ENCODE results near the gene MALT1.
A peak's percentile ranks its signal among the peaks of the same experiment; 100 is the strongest.
"Not testable (repeated sequence)": the region's sequence is repeated elsewhere in the genome, so short reads cannot be mapped to it uniquely, and the experiment has no call there.

Gene MALT1

GRCh38 chr18:58726671-58727070, 55.4 kb downstream of the MALT1 start:
- DNase-seq, result no peak
- intact Hi-C loops (cut with DNase I), result no loop called here

DNA sequence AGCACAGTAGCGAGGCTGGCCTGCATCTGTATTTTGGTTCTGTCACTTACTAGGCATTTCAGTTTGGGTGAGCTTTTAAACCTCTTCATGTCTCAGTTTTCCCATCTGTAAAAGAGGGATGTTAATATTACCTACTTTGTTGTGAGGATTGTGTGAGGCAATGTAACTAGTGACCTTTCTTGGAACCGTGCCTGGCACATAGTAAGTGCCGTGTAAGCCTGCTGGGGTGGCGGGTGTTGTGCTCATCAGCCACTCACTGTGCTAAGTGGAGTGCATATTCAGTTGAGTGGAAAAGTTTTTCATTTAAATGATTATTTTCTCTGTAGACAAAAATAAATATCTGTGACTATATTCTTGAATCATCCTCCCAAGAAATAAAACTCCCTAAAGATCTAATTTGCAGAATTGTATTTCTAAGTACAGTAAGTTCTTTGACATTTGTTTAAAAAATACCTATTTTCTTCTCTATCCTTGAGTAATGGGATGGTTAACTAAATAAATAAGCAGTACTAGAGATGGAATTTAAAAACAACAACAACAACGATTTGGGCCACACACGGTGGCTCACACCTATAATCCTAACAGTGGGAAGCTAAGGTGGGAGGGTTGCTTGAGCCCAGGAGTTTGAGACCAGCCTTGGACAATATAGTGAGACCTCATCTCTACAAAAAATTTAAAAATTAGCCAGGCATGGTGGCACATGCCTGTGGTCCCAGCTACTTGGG, 56.7 kb downstream of the MALT1 start:
- DNase-seq, result no peak
- intact Hi-C loops (cut with DNase I), result no loop called here

DNA sequence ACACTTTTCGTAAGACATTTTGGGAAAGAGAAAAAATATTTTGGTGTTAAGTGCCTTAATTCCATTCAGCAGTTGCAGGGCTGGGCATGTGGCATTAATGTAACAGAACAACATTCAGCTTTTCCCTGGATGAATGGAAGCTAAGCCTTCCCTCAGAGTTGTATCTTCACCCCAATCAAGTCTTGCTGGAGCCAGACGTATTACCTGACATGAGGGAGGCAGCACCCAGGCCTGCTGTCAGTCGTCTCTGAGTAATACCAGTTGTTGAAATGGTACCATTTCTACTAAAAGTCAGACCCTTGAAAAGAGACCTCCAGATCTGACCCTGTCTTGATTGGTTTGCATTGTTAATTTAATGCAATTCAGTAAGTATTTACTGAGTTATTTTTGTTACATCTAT, 57.5 kb downstream of the MALT1 start:
- intact Hi-C loops (cut with DNase I), result no loop called here
- DNase-seq, result no peak

GRCh38 chr18:58730618-58731017, 59.4 kb downstream of the MALT1 start:
- intact Hi-C loops (cut with DNase I), result no loop called here
- no peak for DNase-seq

- DNase-seq, result no peak
- intact Hi-C loops (cut with DNase I), result no loop called here
Measured at GRCh38 chr18:58732471-58732870, 61.2 kb downstream of the MALT1 start.

DNA sequence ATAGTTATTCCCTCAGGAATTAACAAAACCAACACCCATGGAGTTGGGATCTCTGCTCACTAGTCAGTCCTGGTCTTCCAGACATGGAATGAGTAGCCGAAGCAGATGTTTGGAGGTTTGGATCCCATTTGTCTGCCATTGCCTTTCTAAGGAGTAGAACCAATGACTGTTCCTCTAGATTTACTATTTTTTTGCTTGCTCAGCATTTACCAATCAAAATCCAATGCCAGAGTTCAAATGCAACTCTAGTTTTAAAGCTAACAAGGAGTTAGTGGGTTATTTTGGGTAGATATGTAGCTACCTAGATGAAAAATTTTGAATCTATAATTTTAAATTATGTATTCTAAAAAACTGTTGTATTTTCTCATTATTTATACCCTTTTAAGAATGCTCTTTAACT, 62.6 kb downstream of the MALT1 start:
- DNase-seq, result no peak
- intact Hi-C loops (cut with DNase I), result no loop called here

GRCh38 chr18:58738322-58738721, 67.1 kb downstream of the MALT1 start:
- DNase-seq, result no peak
- intact Hi-C loops (cut with DNase I), result no loop called here

GRCh38 chr18:58745914-58746313, 74.6 kb downstream of the MALT1 start:
- DNase-seq, result no peak
- intact Hi-C loops (cut with DNase I), result no loop called here

DNA sequence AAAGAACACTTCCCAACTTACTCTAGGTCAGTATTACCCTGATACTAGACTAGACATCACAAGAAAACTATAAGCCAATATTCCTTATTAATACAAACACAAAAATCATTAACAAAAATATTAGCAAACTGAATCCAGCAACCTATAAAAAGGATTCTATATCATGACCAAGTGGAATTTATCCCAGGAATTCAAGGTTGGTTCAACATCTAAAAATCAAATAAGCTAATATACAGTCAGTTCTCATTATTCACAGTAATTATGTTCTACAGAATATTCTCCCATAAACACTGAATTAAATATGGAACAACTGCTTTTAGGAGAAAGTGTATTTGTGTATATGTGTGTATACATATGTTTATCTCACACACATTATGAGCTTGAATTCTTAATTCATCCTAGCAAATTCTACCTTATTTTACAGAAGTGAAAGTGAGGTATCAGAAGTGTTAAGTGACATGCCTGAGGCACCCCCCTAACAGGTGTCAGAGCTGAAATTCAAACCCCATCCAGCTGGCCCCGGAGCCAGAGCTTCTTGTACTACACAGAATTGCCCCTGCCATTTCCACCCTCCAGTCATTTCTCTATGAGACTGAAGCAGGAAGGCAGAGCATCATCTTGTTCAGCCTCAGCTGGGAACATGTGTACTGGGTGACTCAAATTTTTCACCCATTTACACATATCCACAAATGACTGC, 77.8 kb downstream of the MALT1 start:
- intact Hi-C loops (cut with DNase I), result no loop called here
- DNase-seq, result no peak

- no peak for DNase-seq
- intact Hi-C loops (cut with DNase I), result no loop called here
Measured at GRCh38 chr18:58753976-58754375, 82.7 kb downstream of the MALT1 start.

- intact Hi-C loops (cut with DNase I), result no loop called here
Measured at GRCh38 chr18:58754544-58755068, 83.3 kb downstream of the MALT1 start.

DNA sequence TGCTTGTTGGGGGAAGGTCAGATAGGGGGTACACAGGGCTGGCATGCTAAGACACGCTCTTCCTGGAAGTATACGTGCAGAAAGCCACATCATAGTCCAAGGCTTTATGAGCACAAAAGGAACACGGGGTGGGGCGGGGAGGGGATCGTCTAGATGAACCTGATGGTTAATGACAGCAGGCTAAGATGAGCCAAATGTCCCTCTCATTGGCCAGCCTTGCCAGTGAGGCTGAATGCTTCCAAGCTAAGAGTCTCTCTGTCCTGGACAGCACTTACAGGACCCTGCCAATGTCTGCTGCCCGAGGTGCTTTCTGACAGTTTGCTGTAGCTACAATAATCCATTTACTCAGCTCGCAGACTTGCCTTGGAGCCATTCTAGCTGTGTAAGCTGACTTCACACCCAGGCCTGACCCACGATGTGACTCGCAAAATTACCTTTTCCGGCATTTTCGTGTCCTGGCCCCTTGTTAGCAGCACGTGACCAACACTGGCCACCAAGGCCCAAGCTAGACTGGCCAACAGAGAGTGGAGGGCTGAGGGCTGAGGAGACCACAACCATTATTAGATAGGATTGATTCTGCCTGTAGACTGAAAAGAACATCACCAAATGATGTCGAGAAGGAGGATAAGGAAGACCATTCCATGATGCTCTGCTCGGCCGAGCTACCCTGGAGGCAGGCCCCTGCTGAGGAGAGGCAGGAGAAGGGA, 84.2 kb downstream of the MALT1 start:
- intact Hi-C loops (cut with DNase I), result no loop called here
- no peak for DNase-seq

More at GRCh38 chr18:58754544-58755068, 83.3 kb downstream of the MALT1 start:
- peak in 3 of 10 donors; percentile 18 to 83 (median 27) for DNase-seq

- DNase-seq, result peak in 1 of 10 donors; percentile 27
- intact Hi-C loops (cut with DNase I), result no loop called here
Measured at GRCh38 chr18:58756148-58756547, 84.9 kb downstream of the MALT1 start.

DNA sequence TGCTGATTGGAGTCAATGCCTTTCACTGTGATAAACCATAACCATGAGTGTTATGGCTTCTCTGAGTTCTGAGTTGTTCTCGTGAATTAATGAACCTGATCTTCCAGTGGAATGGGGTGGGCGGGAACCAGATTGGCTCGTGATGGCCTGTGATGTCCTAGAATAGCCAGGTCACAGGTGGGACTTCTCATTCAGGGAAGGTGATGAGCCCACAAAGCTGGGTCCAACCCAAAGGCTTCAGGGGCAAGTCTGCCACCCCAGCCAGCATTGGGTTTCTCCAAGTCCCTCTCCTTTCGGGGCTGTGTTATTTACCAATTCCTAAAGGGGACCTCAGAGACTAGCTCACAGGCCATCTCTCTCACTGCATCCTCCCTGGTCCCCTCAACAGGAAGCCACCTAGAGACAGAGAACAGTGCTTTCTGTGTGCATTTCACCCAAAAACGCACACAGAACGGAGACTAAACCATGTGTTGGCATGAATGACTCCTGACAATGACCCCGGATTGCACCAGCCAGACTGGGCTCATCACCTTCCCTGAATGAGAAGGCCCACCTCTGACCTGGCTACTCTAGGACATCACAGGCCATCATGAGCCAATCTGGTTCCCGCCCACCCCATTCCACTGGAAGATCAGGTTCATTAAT, 85.5 kb downstream of the MALT1 start:
- DNase-seq, result no peak
- intact Hi-C loops (cut with DNase I), result no loop called here

- intact Hi-C loops (cut with DNase I); DNase-seq: not testable (repeated sequence)
Measured at GRCh38 chr18:58757351-58757750, 86.1 kb downstream of the MALT1 start.

- intact Hi-C loops (cut with DNase I), result no loop called here
- DNase-seq, result no peak
Measured at GRCh38 chr18:58758046-58758445, 86.8 kb downstream of the MALT1 start.

DNA sequence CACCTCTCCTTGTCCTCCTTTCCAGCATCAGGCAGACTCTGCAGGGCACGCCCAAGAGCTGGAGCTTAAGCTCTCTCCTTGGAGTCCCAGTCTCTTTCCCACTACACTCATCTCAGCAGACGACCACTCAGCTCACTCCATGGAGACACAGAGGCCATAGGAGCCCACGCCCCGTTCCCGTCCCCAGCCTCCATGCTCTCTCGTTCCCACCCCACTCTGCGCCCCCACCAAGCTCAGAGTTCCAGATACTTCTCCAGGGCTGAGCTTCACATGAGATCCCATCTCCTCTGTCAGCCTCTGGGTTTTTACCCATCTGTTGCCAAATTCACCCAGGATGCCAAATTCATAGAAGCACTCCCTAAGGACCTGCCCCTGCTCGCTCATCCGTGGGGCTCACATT, 87.3 kb downstream of the MALT1 start:
- DNase-seq, result no peak
- intact Hi-C loops (cut with DNase I), result no loop called here

DNA sequence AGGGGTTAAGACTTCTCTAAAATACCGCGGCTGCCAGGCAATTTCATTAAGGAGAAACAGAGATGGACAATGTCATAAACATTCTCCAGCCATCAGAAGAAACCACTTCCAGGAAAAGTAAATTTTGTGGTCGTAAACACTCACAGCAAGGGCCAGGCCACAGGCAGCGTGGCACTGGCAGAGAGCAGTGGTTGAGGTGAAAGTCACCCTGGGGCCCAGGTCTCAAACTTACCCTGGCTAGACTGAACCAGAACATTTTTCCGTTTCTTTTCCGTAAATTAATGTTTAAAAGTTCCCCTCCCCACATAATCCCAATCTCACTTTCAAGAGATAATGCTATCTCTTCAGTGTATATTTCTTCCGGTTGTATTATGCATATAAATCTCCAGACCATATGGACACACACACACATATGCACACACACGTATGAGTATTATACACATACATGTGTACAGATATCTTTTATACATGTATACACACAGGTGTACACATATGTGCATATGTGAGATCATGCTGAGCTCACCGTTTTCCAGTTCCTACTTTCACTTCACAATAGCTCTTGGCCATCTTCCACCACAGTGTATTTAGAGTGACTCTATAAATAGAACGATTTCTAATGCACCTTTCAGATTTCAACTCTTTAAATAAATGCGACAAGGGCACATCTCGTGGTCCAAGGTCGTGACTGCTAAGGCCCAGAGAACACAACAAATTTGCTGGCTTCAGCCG, 90.1 kb downstream of the MALT1 start:
- no peak for DNase-seq
- intact Hi-C loops (cut with DNase I), result no loop called here

- intact Hi-C loops (cut with DNase I), result no loop called here
- DNase-seq, result peak in 1 of 10 donors; percentile 65
Measured at GRCh38 chr18:58761970-58762780, 90.9 kb downstream of the MALT1 start.

Measured in posterior cingulate gyrus (tissue), 11 donors.